DND-41 (cell line): ENCODE data around the gene EFCAB13.
A peak's percentile ranks its signal among the peaks of the same experiment; 100 is the strongest.

Experiments
- ATAC-seq: fragments of 200-7000 bp; cut with Tn5 transposase; 3 replicates; pipeline ENCODE4 v1.9.1; 2021; ENCODE audit warnings: low read depth; ENCODE audit not compliant: insufficient read depth
- DNase-seq: peaks from one replicate; pipeline ENCODE4 v3.0.0-alpha.2; 2020
- H2AFZ ChIP-seq: 2 replicates; pipeline ENCODE4 v1.6.0; 2012; ENCODE audit warnings: low read depth, low read length
- H3K27ac ChIP-seq: 2 replicates; pipeline ENCODE4 v1.5.1; 2012; ENCODE audit warnings: low read length, inconsistent platforms
- H3K27me3 ChIP-seq: fragments of 200-600 bp; sonication (generic); 2 replicates; pipeline ENCODE4 v1.6.0; 2012; ENCODE audit warnings: low read length, mild to moderate bottlenecking, inconsistent platforms; ENCODE audit not compliant: insufficient read depth, poor library complexity
- H3K36me3 ChIP-seq: 2 replicates; pipeline ENCODE4 v1.5.1; 2012; ENCODE audit warnings: low read length, inconsistent platforms; ENCODE audit not compliant: insufficient read depth
- H3K4me1 ChIP-seq: 2 replicates; pipeline ENCODE4 v1.5.1; 2012; ENCODE audit warnings: mild to moderate bottlenecking, low read length; ENCODE audit not compliant: insufficient read depth
- H3K4me2 ChIP-seq: 2 replicates; pipeline ENCODE4 v1.6.0; 2012; ENCODE audit warnings: mild to moderate bottlenecking, moderate library complexity, low read length, inconsistent platforms; ENCODE audit not compliant: insufficient read depth
- H3K4me3 ChIP-seq, 2 experiments: fragments of 200-600 bp in 1 of 2; shearing (Covaris generic) in 1 of 2; 2 replicates each; pipeline ENCODE4 v1.5.1; 2012 to 2016; ENCODE audit warnings: inconsistent platforms in 2 of 2, low read length in 2 of 2, mild to moderate bottlenecking in 2 of 2, low read depth in 1 of 2, moderate library complexity in 1 of 2
- H3K79me2 ChIP-seq: 2 replicates; pipeline ENCODE4 v1.6.0; 2012; ENCODE audit warnings: low read length, inconsistent platforms; ENCODE audit not compliant: insufficient read depth
- H3K9ac ChIP-seq: 2 replicates; pipeline ENCODE4 v1.6.0; 2012; ENCODE audit warnings: low read depth, mild to moderate bottlenecking, inconsistent platforms, low read length, moderate library complexity
- H3K9me3 ChIP-seq: 2 replicates; pipeline ENCODE4 v1.5.1; 2012; ENCODE audit warnings: low read length, moderate library complexity, mild to moderate bottlenecking, inconsistent platforms; ENCODE audit not compliant: insufficient read depth, severe bottlenecking
- H4K20me1 ChIP-seq: 2 replicates; pipeline ENCODE4 v1.6.0; 2012; ENCODE audit warnings: low read length; ENCODE audit not compliant: insufficient read depth
- CTCF ChIP-seq: IDR thresholded peaks from 2 replicates; pipeline ENCODE4 v1.5.1; 2012; ENCODE audit warnings: borderline replicate concordance, low read length, moderate library complexity, mild to moderate bottlenecking; ENCODE audit not compliant: poor library complexity, severe bottlenecking; ENCODE audit errors: extremely low read depth
- EZH2 ChIP-seq: IDR thresholded peaks from 3 replicates; pipeline ENCODE4 v1.6.1; 2012; ENCODE audit warnings: borderline replicate concordance, low read depth, mild to moderate bottlenecking, moderate library complexity, low read length, inconsistent platforms; ENCODE audit not compliant: severe bottlenecking

The EFCAB13 gene

GRCh38 chr17:47300718-47301117 is 23.0 kb upstream of the EFCAB13 start:
- ATAC-seq (no peak), DNase-seq (no peak)
- Histone ChIP-seq H3K4me1 (no peaks in the 10 kb centered on the region), H4K20me1 (no peaks in the 10 kb centered on the region), H3K9ac (no peak overlapping the region), H2AFZ (no peak overlapping the region), H3K27ac (no peak overlapping the region), H3K27me3 (no peaks in the 10 kb centered on the region), H3K9me3 (no peaks in the 10 kb centered on the region), H3K4me2 (no peak overlapping the region), H3K4me3 (no peak overlapping the region), H3K79me2 (no peaks in the 10 kb centered on the region), H3K36me3 (0 out of 2 replicates have a peak, but pooled peaks cover 4% of the 10 kb centered on the region)
- no peak for TF ChIP-seq CTCF
- TF ChIP-seq EZH2, result no peak

DNA sequence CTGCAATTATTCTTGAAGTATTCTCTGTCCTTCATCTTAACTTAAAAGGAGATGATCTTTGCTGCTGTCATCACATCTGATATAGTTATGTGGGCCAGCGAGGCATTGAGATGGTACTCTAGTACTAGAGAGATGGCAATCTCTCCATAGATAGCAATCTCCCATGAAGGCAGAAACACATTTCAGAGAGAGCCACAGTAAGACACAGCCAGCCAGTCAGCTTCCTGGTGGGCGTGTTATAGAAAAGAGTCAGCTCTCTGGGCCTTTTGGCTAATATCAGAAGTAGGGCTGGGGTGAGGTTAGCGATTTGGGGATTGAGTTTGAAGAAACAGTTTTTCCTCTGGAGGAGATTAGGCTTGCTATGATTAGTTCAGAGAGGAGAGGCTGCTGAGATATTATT is 22.6 kb upstream of the EFCAB13 start:
- DNase-seq, result no peak
- no peaks in the 10 kb centered on the region for H3K4me1 ChIP-seq
- no peak for TF ChIP-seq CTCF
- no peak for TF ChIP-seq EZH2
- no peaks in the 10 kb centered on the region for H3K27me3 ChIP-seq
- no peak overlapping the region for H3K4me3 ChIP-seq
- H3K9ac ChIP-seq, result no peak overlapping the region
- no peaks in the 10 kb centered on the region for H4K20me1 ChIP-seq
- ATAC-seq, result 0 out of 3 replicates have a peak, but pooled peaks have one; percentile 35
- no peak overlapping the region for H3K27ac ChIP-seq
- H2AFZ ChIP-seq, result no peak overlapping the region
- no peak overlapping the region for H3K4me2 ChIP-seq
- no peaks in the 10 kb centered on the region for H3K79me2 ChIP-seq
- H3K9me3 ChIP-seq, result no peaks in the 10 kb centered on the region
- H3K36me3 ChIP-seq, result 0 out of 2 replicates have a peak, but pooled peaks cover 4% of the 10 kb centered on the region

DNA sequence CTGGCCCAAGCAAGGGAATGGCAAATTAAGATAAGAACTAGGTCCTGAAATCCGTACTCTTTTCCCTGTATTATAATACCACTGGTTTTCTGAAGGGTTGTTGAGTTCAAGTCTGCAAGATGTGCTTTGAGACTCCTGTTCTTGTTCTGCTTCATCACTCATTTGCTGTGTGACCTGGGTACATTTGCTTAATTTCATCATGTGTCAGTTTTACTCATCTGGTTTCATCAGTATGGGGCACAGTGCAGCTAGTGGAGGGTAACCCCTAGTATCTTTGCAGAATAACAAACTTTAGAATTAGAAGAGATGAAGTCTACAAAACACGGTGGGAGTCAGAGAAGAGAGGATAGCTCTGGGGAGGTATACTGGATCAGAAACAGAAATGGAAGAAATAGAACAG is 21.9 kb upstream of the EFCAB13 start:
- no peak for ATAC-seq
- H4K20me1 ChIP-seq, result no peaks in the 10 kb centered on the region
- no peak overlapping the region for H3K4me2 ChIP-seq
- DNase-seq, result no peak
- no peaks in the 10 kb centered on the region for H3K27me3 ChIP-seq
- 0 out of 2 replicates have a peak, but pooled peaks cover 4% of the 10 kb centered on the region for H3K36me3 ChIP-seq
- no peak overlapping the region for H3K4me3 ChIP-seq
- H3K4me1 ChIP-seq, result no peaks in the 10 kb centered on the region
- no peak overlapping the region for H2AFZ ChIP-seq
- TF ChIP-seq EZH2, result no peak
- TF ChIP-seq CTCF, result no peak
- H3K9me3 ChIP-seq, result no peaks in the 10 kb centered on the region
- no peak overlapping the region for H3K27ac ChIP-seq
- no peak overlapping the region for H3K9ac ChIP-seq
- no peaks in the 10 kb centered on the region for H3K79me2 ChIP-seq

DNA sequence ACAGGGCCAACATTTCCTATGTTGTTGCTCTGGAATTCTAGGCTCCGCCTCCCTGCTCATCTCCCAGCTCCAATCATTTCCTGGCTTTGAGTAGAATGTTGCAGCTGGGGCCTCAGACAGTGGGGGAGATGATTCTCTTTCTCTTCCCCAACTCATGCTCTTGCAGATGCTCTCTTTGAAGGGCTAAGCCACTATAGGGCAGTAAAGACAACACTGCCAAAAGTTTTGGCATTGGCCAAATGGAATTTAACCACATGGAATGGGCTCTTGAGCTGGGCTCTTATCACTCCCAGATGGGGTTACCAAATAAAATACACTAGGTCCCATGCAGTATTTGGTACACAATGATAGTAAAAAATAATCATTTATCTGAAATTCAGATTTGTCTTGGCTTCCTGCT is 19.6 kb upstream of the EFCAB13 start:
- H3K36me3 ChIP-seq, result 0 out of 2 replicates have a peak, but pooled peaks cover 4% of the 10 kb centered on the region
- no peak overlapping the region for H3K9ac ChIP-seq
- H2AFZ ChIP-seq, result no peak overlapping the region
- no peaks in the 10 kb centered on the region for H3K4me1 ChIP-seq
- no peaks in the 10 kb centered on the region for H4K20me1 ChIP-seq
- no peak overlapping the region for H3K27ac ChIP-seq
- H3K79me2 ChIP-seq, result no peaks in the 10 kb centered on the region
- TF ChIP-seq EZH2 (no peak), CTCF (no peak)
- H3K9me3 ChIP-seq, result no peaks in the 10 kb centered on the region
- no peaks in the 10 kb centered on the region for H3K27me3 ChIP-seq
- no peak for ATAC-seq
- H3K4me3 ChIP-seq, result no peak overlapping the region
- DNase-seq, result no peak
- H3K4me2 ChIP-seq, result no peak overlapping the region
